HG03064 (cell line): ENCODE results near the gene C1GALT1.
"Not testable (repeated sequence)": the region's sequence is repeated elsewhere in the genome, so short reads cannot be mapped to it uniquely, and the experiment has no call there.

Experiments used
- ATAC-seq: cut with Tn5 transposase; IDR thresholded peaks from one replicate; pipeline ENCODE4 v1.9.1; 2021; ENCODE audit warnings: low read depth; ENCODE audit not compliant: unreplicated experiment

The C1GALT1 gene

DNA sequence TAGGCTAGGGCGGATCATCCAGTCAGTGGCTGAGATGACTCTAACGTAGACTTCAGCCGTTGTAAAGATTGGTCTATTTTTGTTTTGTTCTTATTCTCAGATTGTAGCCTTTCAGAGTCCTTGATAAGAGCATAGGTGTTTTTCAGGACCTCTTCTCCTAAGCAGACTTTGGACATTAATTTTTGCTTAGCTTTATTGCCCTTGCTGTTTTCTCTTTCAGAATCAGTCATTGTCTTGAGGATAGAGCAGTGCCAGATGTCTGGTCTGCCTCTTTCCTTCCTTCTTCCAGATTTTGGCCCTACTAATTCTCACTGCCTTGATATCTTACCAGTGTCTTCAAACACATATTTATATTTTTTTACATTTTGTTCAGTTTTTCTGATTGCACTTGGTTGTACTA lies 49.5 kb downstream of the C1GALT1 start:
- ATAC-seq: no peak

GRCh38 chr7:7235347-7235746 lies 53.0 kb downstream of the C1GALT1 start:
- ATAC-seq: no peak

DNA sequence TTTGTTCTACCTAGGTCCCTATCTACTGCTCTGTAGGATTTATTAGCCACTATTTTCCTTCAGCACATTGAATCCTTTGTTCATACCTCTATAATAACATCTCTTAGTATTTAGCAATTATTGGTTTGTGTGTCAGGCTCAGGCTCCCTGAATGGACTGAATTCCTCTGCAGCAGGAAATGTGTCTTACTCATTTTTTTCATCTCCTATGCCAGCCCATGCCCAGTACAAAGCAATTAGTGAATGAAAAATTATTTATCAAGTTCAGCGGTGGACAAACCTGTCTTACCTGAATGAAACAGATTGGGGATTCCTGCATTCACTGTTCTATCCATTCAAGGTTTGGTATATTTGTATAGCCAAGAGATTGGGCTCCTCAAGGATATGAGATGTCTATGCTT lies 53.7 kb downstream of the C1GALT1 start:
- ATAC-seq: no peak

GRCh38 chr7:7237201-7237977 lies 55.0 kb downstream of the C1GALT1 start:
- ATAC-seq: no peak

DNA sequence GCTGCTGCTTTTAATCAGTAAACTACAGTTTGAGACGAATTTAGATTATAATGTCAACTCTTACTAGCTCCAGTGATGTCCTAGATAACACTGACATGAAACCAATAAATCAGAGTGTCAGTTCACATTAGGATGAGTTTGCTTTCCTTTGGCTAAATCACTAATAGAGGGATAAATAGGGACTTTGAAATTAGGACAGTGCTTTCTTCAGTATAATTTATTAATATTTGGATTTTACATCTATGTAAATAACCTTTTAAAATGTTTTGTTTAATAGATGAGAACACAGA lies 55.6 kb downstream of the C1GALT1 start:
- no peak for ATAC-seq

DNA sequence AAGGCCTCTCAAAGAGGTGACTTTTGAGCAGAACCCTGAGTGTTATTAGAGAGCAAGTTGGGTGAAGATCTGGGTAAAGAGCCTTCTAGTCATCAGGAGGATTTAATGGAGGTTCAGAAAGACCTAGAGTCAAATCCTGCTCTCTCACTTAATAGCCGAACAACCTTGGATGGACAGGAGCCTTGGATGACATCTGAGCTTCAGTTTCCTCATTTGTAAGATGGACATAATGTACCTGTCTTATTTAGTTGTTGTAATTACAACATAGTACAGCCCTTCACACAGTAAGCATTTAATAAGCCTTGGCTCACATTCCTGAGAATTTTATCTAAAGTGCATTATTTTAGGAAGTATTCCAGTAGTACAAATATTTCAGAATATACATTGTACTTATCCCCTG lies 57.0 kb downstream of the C1GALT1 start:
- no peak for ATAC-seq

DNA sequence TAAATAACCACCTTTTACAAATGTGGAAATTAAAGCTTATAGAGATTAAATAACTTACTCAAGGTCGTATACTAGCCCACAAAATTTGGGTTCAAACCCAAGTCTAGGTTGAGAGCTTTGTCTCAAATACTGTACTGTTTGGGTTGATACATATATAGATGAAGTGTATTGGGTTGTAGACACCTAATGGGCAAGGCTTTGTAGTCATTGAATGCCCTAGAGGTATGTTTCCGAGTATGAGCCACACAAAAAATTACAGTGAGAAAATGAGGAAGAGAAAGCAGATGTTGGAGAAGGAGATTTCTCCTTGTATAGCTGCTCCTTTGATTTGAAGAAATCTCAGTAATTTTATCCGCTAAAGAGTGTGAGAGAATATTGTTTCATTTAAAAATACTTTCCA lies 60.6 kb downstream of the C1GALT1 start:
- no peak for ATAC-seq

DNA sequence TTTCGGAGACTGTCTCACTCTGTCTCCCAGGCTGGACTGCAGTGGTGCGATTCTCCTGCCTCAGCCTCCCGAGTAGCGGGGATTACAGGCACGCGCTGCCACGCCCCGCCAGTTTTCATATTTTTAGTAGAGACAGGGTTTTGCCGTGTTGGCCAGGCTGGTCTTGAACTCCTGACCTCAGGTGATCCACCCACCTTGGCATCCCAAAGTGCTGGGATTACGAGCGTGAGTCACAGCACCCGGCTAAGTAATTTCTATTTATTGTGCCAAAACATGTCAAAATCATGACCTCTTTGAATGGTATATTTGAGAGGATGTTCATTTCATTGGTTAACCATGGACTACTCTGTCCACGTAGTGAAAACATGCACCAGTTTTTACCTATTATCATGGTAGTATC lies 62.9 kb downstream of the C1GALT1 start:
- not testable (repeated sequence) for ATAC-seq

GRCh38 chr7:7246223-7246622 lies 63.9 kb downstream of the C1GALT1 start:
- ATAC-seq: no peak

- no peak for ATAC-seq
These were observed 65.3 kb downstream of the C1GALT1 start for GRCh38 chr7:7247658-7248057.

- no peak for ATAC-seq
These were observed 67.5 kb downstream of the C1GALT1 start for GRCh38 chr7:7249814-7250213.

- ATAC-seq: peak; percentile 94
These were observed 69.4 kb downstream of the C1GALT1 start for GRCh38 chr7:7251742-7252141.

DNA sequence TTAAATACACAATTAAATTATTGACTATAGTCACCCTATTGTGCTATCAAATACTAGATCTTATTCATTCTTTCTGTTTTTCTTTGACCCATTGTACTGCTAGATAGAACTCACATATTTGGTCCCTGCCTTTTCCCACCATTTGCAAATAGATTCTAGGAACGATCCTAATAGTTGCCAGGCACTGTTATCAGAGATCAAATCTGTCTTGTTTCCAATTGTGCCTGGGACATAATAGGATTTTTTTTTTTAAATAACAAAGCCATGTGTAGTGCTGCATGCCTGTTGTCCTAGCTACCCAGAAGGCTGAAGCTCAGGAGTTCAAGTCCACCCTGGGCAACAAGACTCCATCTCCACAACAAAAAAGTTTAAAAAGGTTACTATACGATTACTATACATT lies 72.0 kb downstream of the C1GALT1 start:
- no peak for ATAC-seq

GRCh38 chr7:7254908-7255307 lies 72.6 kb downstream of the C1GALT1 start:
- ATAC-seq: no peak

- ATAC-seq: no peak
These were observed 74.5 kb downstream of the C1GALT1 start for GRCh38 chr7:7256731-7257274.

GRCh38 chr7:7257899-7258692 lies 75.8 kb downstream of the C1GALT1 start:
- peak; percentile 92 for ATAC-seq

GRCh38 chr7:7261863-7262262 lies 79.5 kb downstream of the C1GALT1 start:
- ATAC-seq: no peak

DNA sequence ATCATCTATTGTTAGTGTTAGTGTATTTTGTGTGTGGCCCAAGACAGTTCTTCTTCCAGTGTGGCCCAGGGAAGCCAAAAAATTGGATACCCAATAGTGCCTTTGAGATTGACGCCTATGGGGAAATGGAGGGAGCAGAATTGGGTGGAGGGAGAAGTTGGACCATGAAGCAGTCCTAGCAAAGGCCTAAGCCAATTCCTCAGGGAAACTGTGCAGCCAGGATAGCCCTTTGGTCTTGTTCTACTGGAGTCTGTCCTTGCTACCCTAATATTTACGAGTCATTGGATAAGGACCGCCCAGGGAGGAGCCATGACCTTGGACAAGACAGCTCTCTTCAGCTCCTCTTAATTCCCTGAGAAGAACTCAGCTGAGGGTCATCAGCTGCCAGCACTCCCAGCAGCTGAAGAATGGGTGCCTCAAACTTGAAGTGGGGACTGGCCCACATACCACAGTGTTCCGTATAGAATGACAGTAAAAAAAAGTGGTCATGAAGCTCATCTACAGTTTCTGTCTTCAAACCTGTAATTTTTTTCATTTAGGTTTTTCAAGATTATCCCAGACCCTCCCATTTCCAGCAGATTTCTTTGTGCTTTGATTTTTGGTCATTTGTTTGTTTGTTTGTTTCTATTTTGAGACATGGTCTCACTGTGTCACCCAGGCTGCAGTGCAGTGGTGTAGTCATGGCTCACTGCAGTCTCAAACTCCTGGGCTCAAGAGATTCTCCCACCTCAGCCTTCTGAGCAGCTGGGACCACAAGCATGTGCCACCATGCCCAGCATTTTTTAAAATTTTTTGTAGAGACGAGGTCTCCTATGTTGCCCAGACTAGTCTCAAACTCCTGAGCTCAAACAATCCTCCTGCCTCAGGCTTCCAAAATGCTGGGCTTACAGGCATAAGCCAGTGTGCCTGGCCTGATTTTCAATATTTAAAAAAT lies 81.2 kb downstream of the C1GALT1 start:
- no peak for ATAC-seq

DNA sequence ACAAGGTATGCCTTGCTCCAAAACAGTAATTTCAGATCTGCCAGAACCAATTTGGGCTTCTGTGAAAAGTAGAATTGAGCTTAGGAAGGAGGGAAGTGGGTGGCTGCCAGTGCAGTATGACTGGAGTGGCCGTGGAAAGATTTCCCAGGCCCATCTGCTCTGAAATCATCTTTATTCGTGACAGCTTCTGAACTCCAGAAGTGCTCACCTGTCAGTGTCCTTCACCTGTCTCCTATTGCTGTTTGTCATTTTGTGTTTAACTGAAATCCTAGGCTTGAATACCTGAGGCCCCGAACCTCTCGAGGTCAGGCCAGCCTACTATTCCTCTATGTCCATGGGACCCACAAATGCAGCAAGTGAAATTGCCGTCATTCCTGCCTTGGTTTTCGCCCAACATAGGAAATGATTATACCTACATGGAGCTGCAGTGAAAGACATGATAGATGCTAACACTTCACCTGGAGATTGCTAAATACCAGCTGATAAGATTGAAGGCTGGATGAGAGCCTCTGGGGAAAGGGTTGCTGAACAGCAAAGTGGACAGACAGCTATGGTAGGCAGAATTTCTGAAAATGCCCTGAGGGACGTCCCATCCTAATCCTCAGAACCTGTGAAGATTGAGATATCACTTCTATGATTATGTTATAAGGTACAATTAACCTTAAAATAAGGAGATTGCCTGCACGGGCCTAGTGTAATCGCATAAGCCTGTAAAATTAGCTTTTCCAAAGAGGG lies 82.1 kb downstream of the C1GALT1 start:
- no peak for ATAC-seq
